Measurements from ENCODE around the gene PHYH. TPM values are rescaled to one million over a fixed set of nuclear protein-coding genes. Genes with fewer than 3 reads are reported as not detected.
"Not testable (repeated sequence)": the region's sequence is repeated elsewhere in the genome, so short reads cannot be mapped to it uniquely, and the experiment has no call there.

The PHYH gene
- total RNA-seq, 1 experiment from 2014 or later = 52.3 TPM

- Histone ChIP-seq H3K27me3 (replicated peaks; ENCODE audit: control insufficient read depth, insufficient read depth, low read length) (no peaks in the 10 kb centered on the region), H3K4me1 (no peaks in the 10 kb centered on the region), H3K36me3 (ENCODE audit: control insufficient read depth, insufficient read depth, low read length) (no peaks in the 10 kb centered on the region), H3K9me3 (no peaks in the 10 kb centered on the region; the same call in 1 of the 2 replicates), H3K4me3 (ENCODE audit: low read depth, low read length) (no peak overlapping the region)
- no peak for DNase-seq
- intact Hi-C loops (cut with micrococcal nuclease; ENCODE audit: unreplicated experiment) = no loop called here
- H3K36me3 Mint-ChIP-seq (ENCODE audit: insufficient read depth, unreplicated experiment) = no peaks in the 10 kb centered on the region
- H3K27me3 Mint-ChIP-seq (ENCODE audit: insufficient read depth, unreplicated experiment) = peaks cover 6% of the 10 kb centered on the region
- CTCF ChIA-PET = no interaction called here
- no peaks in the 10 kb centered on the region for H3K4me1 Mint-ChIP-seq (ENCODE audit: low read depth, unreplicated experiment)
- no TSS peak for BruUV-seq (replicated peaks)
- no peak overlapping the region for H3K27ac Mint-ChIP-seq (ENCODE audit: unreplicated experiment)
- POLR2A ChIA-PET = no interaction called here
- no peak overlapping the region for H3K4me3 Mint-ChIP-seq (ENCODE audit: unreplicated experiment)
- H3K9me3 Mint-ChIP-seq (ENCODE audit: unreplicated experiment) = peaks cover 9% of the 10 kb centered on the region
- no peak for TF ChIP-seq CTCF (IDR thresholded peaks at IDR 0.05; ENCODE audit: insufficient read depth in 1 of 2, low read depth in 1 of 2, low read length in 1 of 2, severe bottlenecking in 1 of 2, unreplicated experiment in 1 of 2)
Measured at GRCh38 chr10:13253726-13254125, 46.1 kb downstream of the PHYH start.

- Mint-ChIP-seq H3K4me1 (ENCODE audit: low read depth, unreplicated experiment) (no peaks in the 10 kb centered on the region), H3K4me3 (ENCODE audit: unreplicated experiment) (no peak overlapping the region), H3K9me3 (ENCODE audit: unreplicated experiment) (no peaks in the 10 kb centered on the region), H3K27ac (ENCODE audit: unreplicated experiment) (no peak overlapping the region), H3K36me3 (ENCODE audit: insufficient read depth, unreplicated experiment) (no peaks in the 10 kb centered on the region), H3K27me3 (ENCODE audit: insufficient read depth, unreplicated experiment) (no peaks in the 10 kb centered on the region)
- Histone ChIP-seq H3K4me3 (ENCODE audit: low read depth, low read length) (no peak overlapping the region), H3K36me3 (ENCODE audit: control insufficient read depth, insufficient read depth, low read length) (no peaks in the 10 kb centered on the region), H3K27me3 (replicated peaks; ENCODE audit: control insufficient read depth, insufficient read depth, low read length) (no peaks in the 10 kb centered on the region), H3K9me3 (no peaks in the 10 kb centered on the region), H3K4me1 (no peaks in the 10 kb centered on the region)
- no TSS peak for BruUV-seq (replicated peaks)
- TF ChIP-seq CTCF (IDR thresholded peaks at IDR 0.05; ENCODE audit: insufficient read depth in 1 of 2, low read depth in 1 of 2, low read length in 1 of 2, severe bottlenecking in 1 of 2, unreplicated experiment in 1 of 2) = no peak
- intact Hi-C loops (cut with micrococcal nuclease; ENCODE audit: unreplicated experiment) = no loop called here
- POLR2A ChIA-PET = no interaction called here
- CTCF ChIA-PET = no interaction called here
- DNase-seq = no peak
Measured at GRCh38 chr10:13247784-13248183, 52.1 kb downstream of the PHYH start.

- Histone ChIP-seq H3K9me3 (no peaks in the 10 kb centered on the region), H3K36me3 (ENCODE audit: control insufficient read depth, insufficient read depth, low read length) (no peaks in the 10 kb centered on the region), H3K27me3 (replicated peaks; ENCODE audit: control insufficient read depth, insufficient read depth, low read length) (no peaks in the 10 kb centered on the region), H3K4me1 (no peaks in the 10 kb centered on the region), H3K4me3 (ENCODE audit: low read depth, low read length) (no peak overlapping the region)
- ChIA-PET CTCF (no interaction called here), POLR2A (no interaction called here)
- no peak for DNase-seq
- H3K27ac Mint-ChIP-seq (ENCODE audit: unreplicated experiment) = no peak overlapping the region
- no peaks in the 10 kb centered on the region for H3K9me3 Mint-ChIP-seq (ENCODE audit: unreplicated experiment)
- H3K4me1 Mint-ChIP-seq (ENCODE audit: low read depth, unreplicated experiment) = no peaks in the 10 kb centered on the region
- H3K4me3 Mint-ChIP-seq (ENCODE audit: unreplicated experiment) = no peak overlapping the region
- no TSS peak for BruUV-seq (replicated peaks)
- H3K36me3 Mint-ChIP-seq (ENCODE audit: insufficient read depth, unreplicated experiment) = no peaks in the 10 kb centered on the region
- intact Hi-C loops (cut with micrococcal nuclease; ENCODE audit: unreplicated experiment) = no loop called here
- TF ChIP-seq CTCF (IDR thresholded peaks at IDR 0.05; ENCODE audit: insufficient read depth in 1 of 2, low read depth in 1 of 2, low read length in 1 of 2, severe bottlenecking in 1 of 2, unreplicated experiment in 1 of 2) = no peak
- H3K27me3 Mint-ChIP-seq (ENCODE audit: insufficient read depth, unreplicated experiment) = no peaks in the 10 kb centered on the region
Measured at GRCh38 chr10:13247246-13247645, 52.6 kb downstream of the PHYH start.

- intact Hi-C loops (cut with micrococcal nuclease; ENCODE audit: unreplicated experiment); DNase-seq; H3K36me3 ChIP-seq (ENCODE audit: control insufficient read depth, insufficient read depth, low read length); H3K9me3 Mint-ChIP-seq (ENCODE audit: unreplicated experiment); H3K27me3 ChIP-seq (replicated peaks; ENCODE audit: control insufficient read depth, insufficient read depth, low read length); H3K4me1 Mint-ChIP-seq (ENCODE audit: low read depth, unreplicated experiment); H3K9me3 ChIP-seq; H3K27ac Mint-ChIP-seq (ENCODE audit: unreplicated experiment); CTCF ChIA-PET; POLR2A ChIA-PET; H3K4me1 ChIP-seq; BruUV-seq (replicated peaks); H3K27me3 Mint-ChIP-seq (ENCODE audit: insufficient read depth, unreplicated experiment); H3K4me3 Mint-ChIP-seq (ENCODE audit: unreplicated experiment); H3K36me3 Mint-ChIP-seq (ENCODE audit: insufficient read depth, unreplicated experiment); H3K4me3 ChIP-seq (ENCODE audit: low read depth, low read length): not testable (repeated sequence)
Measured at GRCh38 chr10:13242260-13242659, 57.6 kb downstream of the PHYH start.

Measured in Caco-2 (cell line).